HL-60 (cell line): ENCODE data around the gene SKIC3.

Experiments
- DNase-seq, 2 experiments: peaks; one replicate each; pipeline ENCODE4 v3.0.0-alpha.2; 2010 to 2020; ENCODE audit warnings: low read depth in 1 of 2, low spot score in 1 of 2
- H3K27ac ChIP-seq: fragments of 250-450 bp; sonication (Bioruptor Pico); replicated peaks from 2 replicates; pipeline ENCODE4 v1.5.1; 2020; ENCODE audit warnings: mild to moderate bottlenecking, moderate library complexity
- H3K27me3 ChIP-seq: fragments of 250-450 bp; sonication (Bioruptor Pico); 2 replicates; pipeline ENCODE4 v1.5.1; 2021; ENCODE audit warnings: mild to moderate bottlenecking, moderate library complexity; ENCODE audit not compliant: insufficient read depth, poor library complexity, severe bottlenecking
- H3K4me3 ChIP-seq: replicated peaks from 2 replicates; pipeline ENCODE4 v1.5.1; 2011; ENCODE audit warnings: mild to moderate bottlenecking, control low read depth, low read length; ENCODE audit not compliant: insufficient read depth
- GABPA ChIP-seq: IDR thresholded peaks from 2 replicates; pipeline ENCODE4 v1.6.1; 2012; ENCODE audit warnings: low read depth
- POLR2AphosphoS5 ChIP-seq: IDR thresholded peaks from 2 replicates; pipeline ENCODE4 v1.6.1; 2012; ENCODE audit warnings: low read depth
- SPI1 ChIP-seq: IDR thresholded peaks from 2 replicates; pipeline ENCODE4 v1.6.1; 2012; ENCODE audit warnings: low read depth, mild to moderate bottlenecking, borderline replicate concordance
- TF ChIP-seq, protein P1 (sequence below): IDR thresholded peaks from 2 replicates; pipeline ENCODE4 v1.6.1; 2012; ENCODE audit warnings: low read depth; ENCODE audit not compliant: insufficient replicate concordance
- TF ChIP-seq, protein P2 (sequence below): IDR thresholded peaks from one replicate; pipeline ENCODE4 v1.5.1; 2011; ENCODE audit warnings: low read length, control low read depth, inconsistent platforms; ENCODE audit not compliant: insufficient read depth

Gene SKIC3

DNA sequence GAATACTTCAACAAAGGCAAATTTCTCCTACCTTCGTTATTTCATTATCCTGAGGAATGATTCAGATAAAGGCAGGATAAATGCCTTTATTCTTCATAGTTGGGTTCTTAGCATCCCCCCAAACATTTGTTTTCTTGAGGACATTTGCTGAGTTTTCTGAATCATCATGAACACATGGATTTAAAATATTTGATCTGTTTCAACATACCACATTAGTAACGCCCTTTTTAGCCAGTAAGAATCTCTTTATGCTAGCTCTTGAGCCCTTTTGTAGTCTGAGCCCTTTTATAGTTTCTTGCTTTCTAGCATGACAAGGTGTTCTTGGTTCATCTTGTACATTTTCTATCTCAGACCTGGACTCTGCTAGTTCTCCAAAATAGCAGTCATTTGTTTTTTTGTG is 27.9 kb downstream of the SKIC3 start:
- TF ChIP-seq, protein P1, sequence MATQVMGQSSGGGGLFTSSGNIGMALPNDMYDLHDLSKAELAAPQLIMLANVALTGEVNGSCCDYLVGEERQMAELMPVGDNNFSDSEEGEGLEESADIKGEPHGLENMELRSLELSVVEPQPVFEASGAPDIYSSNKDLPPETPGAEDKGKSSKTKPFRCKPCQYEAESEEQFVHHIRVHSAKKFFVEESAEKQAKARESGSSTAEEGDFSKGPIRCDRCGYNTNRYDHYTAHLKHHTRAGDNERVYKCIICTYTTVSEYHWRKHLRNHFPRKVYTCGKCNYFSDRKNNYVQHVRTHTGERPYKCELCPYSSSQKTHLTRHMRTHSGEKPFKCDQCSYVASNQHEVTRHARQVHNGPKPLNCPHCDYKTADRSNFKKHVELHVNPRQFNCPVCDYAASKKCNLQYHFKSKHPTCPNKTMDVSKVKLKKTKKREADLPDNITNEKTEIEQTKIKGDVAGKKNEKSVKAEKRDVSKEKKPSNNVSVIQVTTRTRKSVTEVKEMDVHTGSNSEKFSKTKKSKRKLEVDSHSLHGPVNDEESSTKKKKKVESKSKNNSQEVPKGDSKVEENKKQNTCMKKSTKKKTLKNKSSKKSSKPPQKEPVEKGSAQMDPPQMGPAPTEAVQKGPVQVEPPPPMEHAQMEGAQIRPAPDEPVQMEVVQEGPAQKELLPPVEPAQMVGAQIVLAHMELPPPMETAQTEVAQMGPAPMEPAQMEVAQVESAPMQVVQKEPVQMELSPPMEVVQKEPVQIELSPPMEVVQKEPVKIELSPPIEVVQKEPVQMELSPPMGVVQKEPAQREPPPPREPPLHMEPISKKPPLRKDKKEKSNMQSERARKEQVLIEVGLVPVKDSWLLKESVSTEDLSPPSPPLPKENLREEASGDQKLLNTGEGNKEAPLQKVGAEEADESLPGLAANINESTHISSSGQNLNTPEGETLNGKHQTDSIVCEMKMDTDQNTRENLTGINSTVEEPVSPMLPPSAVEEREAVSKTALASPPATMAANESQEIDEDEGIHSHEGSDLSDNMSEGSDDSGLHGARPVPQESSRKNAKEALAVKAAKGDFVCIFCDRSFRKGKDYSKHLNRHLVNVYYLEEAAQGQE: no peak
- TF ChIP-seq, protein P2, sequence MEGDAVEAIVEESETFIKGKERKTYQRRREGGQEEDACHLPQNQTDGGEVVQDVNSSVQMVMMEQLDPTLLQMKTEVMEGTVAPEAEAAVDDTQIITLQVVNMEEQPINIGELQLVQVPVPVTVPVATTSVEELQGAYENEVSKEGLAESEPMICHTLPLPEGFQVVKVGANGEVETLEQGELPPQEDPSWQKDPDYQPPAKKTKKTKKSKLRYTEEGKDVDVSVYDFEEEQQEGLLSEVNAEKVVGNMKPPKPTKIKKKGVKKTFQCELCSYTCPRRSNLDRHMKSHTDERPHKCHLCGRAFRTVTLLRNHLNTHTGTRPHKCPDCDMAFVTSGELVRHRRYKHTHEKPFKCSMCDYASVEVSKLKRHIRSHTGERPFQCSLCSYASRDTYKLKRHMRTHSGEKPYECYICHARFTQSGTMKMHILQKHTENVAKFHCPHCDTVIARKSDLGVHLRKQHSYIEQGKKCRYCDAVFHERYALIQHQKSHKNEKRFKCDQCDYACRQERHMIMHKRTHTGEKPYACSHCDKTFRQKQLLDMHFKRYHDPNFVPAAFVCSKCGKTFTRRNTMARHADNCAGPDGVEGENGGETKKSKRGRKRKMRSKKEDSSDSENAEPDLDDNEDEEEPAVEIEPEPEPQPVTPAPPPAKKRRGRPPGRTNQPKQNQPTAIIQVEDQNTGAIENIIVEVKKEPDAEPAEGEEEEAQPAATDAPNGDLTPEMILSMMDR: no peak
- no peak for TF ChIP-seq POLR2AphosphoS5
- no peak overlapping the region for H3K4me3 ChIP-seq
- H3K27me3 ChIP-seq: no peaks in the 10 kb centered on the region
- no peak for DNase-seq
- no peak overlapping the region for H3K27ac ChIP-seq

DNA sequence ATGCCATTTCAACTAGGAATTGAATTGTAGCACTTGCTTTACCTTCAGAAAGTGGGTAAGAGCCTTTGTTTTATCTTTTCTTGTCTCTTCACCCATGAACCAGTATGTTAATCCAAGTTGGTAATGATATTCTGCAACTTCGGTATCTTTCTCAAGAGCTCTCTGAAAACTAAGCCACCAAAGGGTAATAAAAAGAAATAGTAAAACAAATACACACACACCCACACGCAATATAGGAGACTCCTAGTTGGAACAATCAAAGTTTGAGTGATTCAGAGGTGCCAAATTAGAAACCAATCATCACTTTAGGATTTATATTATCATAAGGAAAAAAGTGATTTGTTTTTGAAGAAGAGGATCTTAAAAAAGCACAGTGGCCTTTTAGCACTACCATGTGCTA is 30.4 kb downstream of the SKIC3 start:
- TF ChIP-seq, protein P2: no peak
- no peak for TF ChIP-seq POLR2AphosphoS5
- no peak overlapping the region for H3K27ac ChIP-seq
- no peaks in the 10 kb centered on the region for H3K27me3 ChIP-seq
- no peak for DNase-seq
- H3K4me3 ChIP-seq: no peak overlapping the region

DNA sequence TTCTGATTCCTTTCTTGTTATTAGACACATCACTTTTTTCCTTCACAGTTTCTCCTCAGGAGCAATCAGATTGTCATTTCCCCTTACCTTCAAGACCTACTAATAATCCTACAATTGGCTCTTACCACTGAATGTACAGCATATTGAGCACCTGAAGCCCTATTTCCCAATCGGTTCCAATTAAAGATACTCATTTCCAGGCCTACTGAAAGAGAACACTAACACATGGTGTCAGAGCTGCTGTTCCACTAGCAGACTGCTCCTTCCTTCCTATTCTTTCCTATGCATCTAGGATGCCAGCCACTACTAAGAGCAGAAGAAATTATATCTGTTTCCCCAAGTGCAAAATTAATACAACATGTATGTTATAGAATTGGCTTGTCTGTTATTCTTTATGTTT is 34.6 kb downstream of the SKIC3 start:
- Histone ChIP-seq H3K4me3 (no peak overlapping the region), H3K27ac (no peak overlapping the region), H3K27me3 (no peaks in the 10 kb centered on the region)
- no peak for DNase-seq
- TF ChIP-seq GABPA (no peak), POLR2AphosphoS5 (no peak), SPI1 (no peak)
- TF ChIP-seq, protein P2: no peak
- TF ChIP-seq, protein P1: no peak

DNA sequence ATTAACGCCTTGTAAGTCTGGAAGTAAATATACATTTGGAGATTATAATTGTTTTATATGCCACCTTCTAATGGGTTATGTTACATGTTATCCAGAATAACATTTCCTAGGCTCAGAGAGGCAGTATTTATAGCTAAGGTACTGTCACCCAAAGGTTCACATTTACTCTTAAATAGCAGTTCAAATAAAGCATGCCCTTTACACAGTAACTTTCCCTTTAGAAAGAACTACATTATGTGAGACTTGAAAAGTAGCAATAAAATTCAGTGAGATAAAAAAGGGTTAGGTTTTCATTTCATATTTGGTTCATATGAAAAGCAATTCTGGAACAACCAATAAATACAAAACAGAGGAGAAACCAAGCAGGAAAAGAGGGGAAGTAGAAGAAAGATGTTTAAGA is 35.1 kb downstream of the SKIC3 start:
- Histone ChIP-seq H3K27me3 (no peaks in the 10 kb centered on the region), H3K27ac (no peak overlapping the region), H3K4me3 (no peak overlapping the region)
- DNase-seq: no peak
- no peak for TF ChIP-seq POLR2AphosphoS5
- no peak for TF ChIP-seq SPI1
- TF ChIP-seq, protein P1: no peak
- TF ChIP-seq GABPA: no peak
- TF ChIP-seq, protein P2: no peak
